GM21825 (cell line): ENCODE data around the gene MLLT3.

Source experiments
- ATAC-seq: cut with Tn5 transposase; IDR thresholded peaks from one replicate; pipeline ENCODE4 v1.9.1; 2021; ENCODE audit warnings: mild to moderate bottlenecking, moderate library complexity; ENCODE audit not compliant: unreplicated experiment

The MLLT3 gene

GRCh38 chr9:20316372-20316771, 305.9 kb downstream of the MLLT3 start:
- no peak for ATAC-seq

GRCh38 chr9:20315677-20316076, 306.6 kb downstream of the MLLT3 start:
- ATAC-seq: no peak

GRCh38 chr9:20314981-20315380, 307.3 kb downstream of the MLLT3 start:
- ATAC-seq: no peak

GRCh38 chr9:20313415-20313814, 308.9 kb downstream of the MLLT3 start:
- ATAC-seq: no peak

- ATAC-seq: no peak
Measured at GRCh38 chr9:20312732-20313131, 309.6 kb downstream of the MLLT3 start.

GRCh38 chr9:20310024-20310423, 312.3 kb downstream of the MLLT3 start:
- ATAC-seq: no peak

GRCh38 chr9:20309124-20309523, 313.2 kb downstream of the MLLT3 start:
- no peak for ATAC-seq

- ATAC-seq: no peak
Measured at GRCh38 chr9:20307621-20308020, 314.7 kb downstream of the MLLT3 start.

GRCh38 chr9:20305452-20305851, 316.8 kb downstream of the MLLT3 start:
- ATAC-seq: no peak

GRCh38 chr9:20303996-20304395, 318.3 kb downstream of the MLLT3 start:
- no peak for ATAC-seq

GRCh38 chr9:20303066-20303465, 319.2 kb downstream of the MLLT3 start:
- ATAC-seq: no peak

- ATAC-seq: no peak
Measured at GRCh38 chr9:20302197-20302596, 320.1 kb downstream of the MLLT3 start.

GRCh38 chr9:20300430-20301115, 321.7 kb downstream of the MLLT3 start:
- ATAC-seq: no peak

- no peak for ATAC-seq
Measured at GRCh38 chr9:20297646-20298084, 324.6 kb downstream of the MLLT3 start.

- no peak for ATAC-seq
Measured at GRCh38 chr9:20295555-20295954, 326.7 kb downstream of the MLLT3 start.

GRCh38 chr9:20294046-20294750, 328.1 kb downstream of the MLLT3 start:
- ATAC-seq: no peak

- ATAC-seq: no peak
Measured at GRCh38 chr9:20292002-20292401, 330.3 kb downstream of the MLLT3 start.
